ENCODE data around the gene NUCKS1. TPM values are rescaled to one million over a fixed set of nuclear protein-coding genes. Genes with fewer than 3 reads are reported as not detected.

Gene NUCKS1
- total RNA-seq, 1 experiment from 2014 or later: 427 TPM

DNA sequence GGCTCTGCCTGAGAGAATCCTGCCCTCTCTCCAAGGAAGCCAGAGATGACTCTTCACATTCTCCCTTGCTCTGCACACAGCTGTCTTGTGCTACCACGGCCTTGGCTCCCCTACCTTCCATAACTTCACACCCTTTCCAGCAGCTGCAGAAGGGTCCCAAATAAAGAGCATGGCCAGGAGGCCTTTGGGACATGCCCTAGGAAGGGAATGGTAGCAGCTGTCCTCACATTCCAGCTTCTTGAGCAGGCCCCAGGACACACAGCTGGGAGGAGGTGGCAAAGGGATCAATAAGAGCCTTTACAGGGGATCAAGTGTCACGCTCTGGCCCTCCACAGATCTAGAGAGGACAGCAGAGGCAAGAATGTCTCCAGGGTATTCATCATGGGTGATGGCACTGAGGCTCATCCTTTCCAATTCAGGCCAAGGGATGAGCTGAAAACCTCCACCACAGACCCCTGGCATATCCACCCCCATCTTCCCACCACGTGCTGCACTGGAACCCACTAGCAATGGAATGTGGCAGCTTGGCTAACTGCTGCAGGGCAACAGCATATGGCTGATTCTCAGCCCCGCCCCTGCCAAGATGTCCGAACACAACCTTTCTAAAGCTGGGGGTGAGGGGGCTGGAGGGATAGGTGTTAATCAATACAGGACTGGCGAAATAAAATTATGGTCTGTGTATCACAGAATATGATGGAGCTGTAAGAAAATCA lies 43.1 kb upstream of the NUCKS1 start:
- H3K79me2 ChIP-seq (ENCODE audit: insufficient read depth, low read length): no peaks in the 10 kb centered on the region
- H3K36me3 Mint-ChIP-seq (ENCODE audit: insufficient read depth in 1 of 3, low read depth in 3 of 3): peaks cover 8 to 54% (median 48%) of the 10 kb centered on the region in 3 experiments; a peak in 6 of 7 replicates
- H2BK20ac ChIP-seq (ENCODE audit: low read depth, low read length, poor library complexity, severe bottlenecking): no peak overlapping the region
- H2AK5ac ChIP-seq (ENCODE audit: insufficient read length, low read length): no peak overlapping the region
- no peak overlapping the region for H3K4me2 ChIP-seq (ENCODE audit: insufficient read depth, insufficient read length, low read length)
- no peaks in the 10 kb centered on the region for H3K79me1 ChIP-seq (ENCODE audit: insufficient read depth, low read depth, low read length, poor library complexity, severe bottlenecking)
- H3K4me1 Mint-ChIP-seq: peaks cover 5 to 12% of the 10 kb centered on the region in 2 experiments; a peak in 3 of 4 replicates
- H3K27me3 Mint-ChIP-seq (ENCODE audit: low read depth): no peaks in the 10 kb centered on the region
- no peak overlapping the region for H3K14ac ChIP-seq (ENCODE audit: insufficient read depth, low read length)
- no peak overlapping the region for H4K5ac ChIP-seq (ENCODE audit: insufficient read length, low read depth, low read length)
- H3K4me3 Mint-ChIP-seq: no peak overlapping the region
- no peak overlapping the region for H2AFZ ChIP-seq (ENCODE audit: low read length)
- H3K9me3 Mint-ChIP-seq: no peaks in the 10 kb centered on the region
- WGBS (ENCODE audit: extremely low coverage, insufficient read length, low lambda C conversion rate): no CpG with 5 or more reads among the region's 6 CpGs
- H2BK12ac ChIP-seq (ENCODE audit: insufficient read length, low read depth, low read length): no peak overlapping the region
- no peak overlapping the region for H3K18ac ChIP-seq (ENCODE audit: insufficient read length, low read depth, low read length)
- no peak overlapping the region for H4K8ac ChIP-seq (replicated peaks; ENCODE audit: insufficient read length, low read depth, low read length)
- no peak overlapping the region for H3K56ac ChIP-seq (ENCODE audit: insufficient read length, low read depth, low read length)
- H3K27me3 ChIP-seq (ENCODE audit: insufficient read depth, low read length): no peaks in the 10 kb centered on the region
- no peaks in the 10 kb centered on the region for H3K9me3 ChIP-seq (ENCODE audit: control insufficient read depth, low read depth, low read length)
- H3K23ac ChIP-seq (ENCODE audit: insufficient read length, low read depth, low read length): no peak overlapping the region
- H2BK120ac ChIP-seq (ENCODE audit: low read depth, low read length, poor library complexity, severe bottlenecking): no peak overlapping the region
- TF ChIP-seq, protein P1, sequence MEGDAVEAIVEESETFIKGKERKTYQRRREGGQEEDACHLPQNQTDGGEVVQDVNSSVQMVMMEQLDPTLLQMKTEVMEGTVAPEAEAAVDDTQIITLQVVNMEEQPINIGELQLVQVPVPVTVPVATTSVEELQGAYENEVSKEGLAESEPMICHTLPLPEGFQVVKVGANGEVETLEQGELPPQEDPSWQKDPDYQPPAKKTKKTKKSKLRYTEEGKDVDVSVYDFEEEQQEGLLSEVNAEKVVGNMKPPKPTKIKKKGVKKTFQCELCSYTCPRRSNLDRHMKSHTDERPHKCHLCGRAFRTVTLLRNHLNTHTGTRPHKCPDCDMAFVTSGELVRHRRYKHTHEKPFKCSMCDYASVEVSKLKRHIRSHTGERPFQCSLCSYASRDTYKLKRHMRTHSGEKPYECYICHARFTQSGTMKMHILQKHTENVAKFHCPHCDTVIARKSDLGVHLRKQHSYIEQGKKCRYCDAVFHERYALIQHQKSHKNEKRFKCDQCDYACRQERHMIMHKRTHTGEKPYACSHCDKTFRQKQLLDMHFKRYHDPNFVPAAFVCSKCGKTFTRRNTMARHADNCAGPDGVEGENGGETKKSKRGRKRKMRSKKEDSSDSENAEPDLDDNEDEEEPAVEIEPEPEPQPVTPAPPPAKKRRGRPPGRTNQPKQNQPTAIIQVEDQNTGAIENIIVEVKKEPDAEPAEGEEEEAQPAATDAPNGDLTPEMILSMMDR (conservative IDR thresholded peaks at IDR 0.05): no peak
- no peaks in the 10 kb centered on the region for H3K23me2 ChIP-seq (ENCODE audit: insufficient read length, low read depth, low read length, poor library complexity, severe bottlenecking)
- no peak overlapping the region for H4K91ac ChIP-seq (ENCODE audit: insufficient read length, low read depth, low read length)
- no peak overlapping the region for H2BK5ac ChIP-seq (ENCODE audit: insufficient read length, low read length)
- no peak overlapping the region for H3K9ac ChIP-seq (ENCODE audit: extremely low read depth, insufficient read length, low read length)
- DNase-seq: no peak
- no peaks in the 10 kb centered on the region for H4K20me1 ChIP-seq (ENCODE audit: control insufficient read depth, insufficient read depth, insufficient read length)
- H3K27ac Mint-ChIP-seq: peak overlapping the region; percentile 2 to 77 (median 46); a peak in 4 of 7 replicates
- H3T11ph ChIP-seq (ENCODE audit: low read length): no peak overlapping the region
- no peak overlapping the region for H3K27ac ChIP-seq (ENCODE audit: insufficient read length, low read depth, low read length)
- H3K4me1 ChIP-seq (ENCODE audit: insufficient read depth, low read length): no peaks in the 10 kb centered on the region
- no peak overlapping the region for H3K4ac ChIP-seq (ENCODE audit: low read depth, low read length)
- H2BK15ac ChIP-seq (ENCODE audit: low read depth, low read length): no peak overlapping the region

All from H9 (cell line).